PC-9 (cell line): ENCODE data around the gene IGFBP1. TPM values are rescaled to one million over a fixed set of nuclear protein-coding genes. Genes with fewer than 3 reads are reported as not detected.
A peak's percentile ranks its signal among the peaks of the same experiment; 100 is the strongest.

ENCODE experiments used
- BruUV-seq: library from RNA; stranded (reverse); fragments of 400-500 nt; replicated peaks from 2 replicates; lab custom pipeline; 2021; lab: Mats Ljungman, UMichigan
- CTCF ChIA-PET: fragments of 300-600 bp; sonication (Branson Sonifier 250); formaldehyde crosslinking; loops from one replicate; lab custom pipeline; 2022; ENCODE audit warnings: antibody characterized with exemption; lab: Charles Lee
- POLR2A ChIA-PET: fragments of 300-600 bp; sonication (Branson Sonifier 250); formaldehyde crosslinking; loops from one replicate; lab custom pipeline; 2022; ENCODE audit warnings: antibody characterized with exemption; ENCODE audit not compliant: unreplicated experiment; lab: Charles Lee
- DNase-seq, 2 experiments: peaks; one replicate each; pipeline versions ENCODE4 v3.0.0 to v3.0.0-alpha.2; 2015 to 2022; ENCODE audit warnings: mixed read lengths in 1 of 2
- H2AFZ ChIP-seq: fragments of 200-600 bp; sonication (generic); 2 replicates; pipeline ENCODE4 v1.8.1; 2017; ENCODE audit warnings: antibody characterized with exemption
- H3F3A ChIP-seq: fragments of 200-600 bp; sonication (generic); 2 replicates; pipeline ENCODE4 v1.8.1; 2017; ENCODE audit warnings: antibody characterized with exemption, mild to moderate bottlenecking, low read depth; ENCODE audit not compliant: insufficient read depth
- H3K27ac ChIP-seq: fragments of 200-600 bp; sonication (generic); 2 replicates; pipeline ENCODE4 v1.6.1; 2016; ENCODE audit warnings: mixed run types
- H3K27me3 ChIP-seq: fragments of 200-600 bp; sonication (generic); 2 replicates; pipeline ENCODE4 v1.6.1; 2016; ENCODE audit warnings: low read depth, mixed run types; ENCODE audit not compliant: insufficient read depth
- H3K36me3 ChIP-seq: fragments of 200-600 bp; sonication (generic); 2 replicates; pipeline ENCODE4 v1.6.1; 2016; ENCODE audit warnings: low read depth, mixed run types
- H3K4me1 ChIP-seq: fragments of 200-600 bp; sonication (generic); replicated peaks from 2 replicates; pipeline ENCODE4 v1.6.1; 2016; ENCODE audit warnings: mixed run types; ENCODE audit not compliant: insufficient read depth
- H3K4me2 ChIP-seq: fragments of 200-600 bp; sonication (generic); 2 replicates; pipeline ENCODE4 v1.6.1; 2017; ENCODE audit warnings: mixed run types
- H3K4me3 ChIP-seq: fragments of 200-600 bp; sonication (generic); 2 replicates; pipeline ENCODE4 v1.6.1; 2016; ENCODE audit warnings: mixed run types
- H3K79me2 ChIP-seq: fragments of 200-600 bp; sonication (generic); 2 replicates; pipeline ENCODE4 v1.6.1; 2017; ENCODE audit warnings: low read depth, mixed run types
- H3K9me2 ChIP-seq: fragments of 200-600 bp; sonication (generic); 2 replicates; pipeline ENCODE4 v1.8.1; 2017; ENCODE audit warnings: mild to moderate bottlenecking; ENCODE audit not compliant: insufficient read depth
- H3K9me3 ChIP-seq: fragments of 200-600 bp; sonication (generic); 2 replicates; pipeline ENCODE4 v1.8.1; 2016; ENCODE audit warnings: low read depth; ENCODE audit not compliant: insufficient read depth
- H4K20me1 ChIP-seq: fragments of 200-600 bp; sonication (generic); 2 replicates; pipeline ENCODE4 v1.8.1; 2017; ENCODE audit not compliant: insufficient read depth
- CTCF ChIP-seq: fragments of 200-600 bp; sonication (generic); conservative IDR thresholded peaks from 2 replicates; pipeline ENCODE4 v1.6.1; 2017; ENCODE audit warnings: mixed run types, antibody characterized with exemption, mild to moderate bottlenecking, moderate library complexity
- EZH2 ChIP-seq: fragments of 200-600 bp; sonication (generic); IDR thresholded peaks from 2 replicates; pipeline ENCODE4 v1.8.0; 2017; ENCODE audit warnings: antibody characterized with exemption, low read depth
- intact Hi-C: fragments of 100-400 bp; cut with micrococcal nuclease; formaldehyde crosslinking; loops from one replicate; pipeline ENCODE4 v1.10.0; 2022; ENCODE audit not compliant: unreplicated experiment
- total RNA-seq: library from RNA; stranded (reverse); gene quantifications from 2 replicates; pipeline ENCODE4 v1.2.3, GENCODE V29; 2021

IGFBP1 gene
- total RNA-seq, 1 experiment from 2014 or later: 0.92 TPM

DNA sequence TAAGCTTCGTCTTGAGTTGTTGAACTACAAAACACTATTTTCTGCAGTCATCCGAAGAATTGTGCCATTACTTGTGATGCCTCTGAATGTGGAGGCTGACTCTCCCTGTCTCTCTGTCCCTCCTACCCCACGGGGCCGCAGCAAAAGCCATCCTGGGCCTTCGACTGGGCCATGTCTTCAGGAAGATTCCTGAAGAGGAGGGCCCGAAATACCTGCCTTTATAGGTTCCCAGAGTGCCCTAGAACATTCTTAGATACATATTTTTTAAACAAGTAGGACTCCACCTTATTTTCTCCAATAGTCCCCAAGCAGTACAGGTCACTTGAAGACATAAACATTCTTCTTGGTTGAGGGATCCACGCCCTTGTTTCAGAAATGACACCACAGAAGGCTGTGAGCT lies 24.7 kb downstream of the IGFBP1 start:
- Histone ChIP-seq H3K9me2 (no peaks in the 10 kb centered on the region), H3K27ac (no peak overlapping the region), H3K27me3 (no peaks in the 10 kb centered on the region), H3K9me3 (no peaks in the 10 kb centered on the region), H3F3A (peaks cover 25% of the 10 kb centered on the region), H3K4me2 (no peak overlapping the region), H3K4me3 (no peak overlapping the region), H3K79me2 (peaks cover 3% of the 10 kb centered on the region), H4K20me1 (no peaks in the 10 kb centered on the region), H3K4me1 (peaks cover 3% of the 10 kb centered on the region), H3K36me3 (peaks cover 17% of the 10 kb centered on the region; the same call in 1 of the 2 replicates), H2AFZ (no peak overlapping the region)
- POLR2A ChIA-PET: no interaction called here
- TF ChIP-seq CTCF: no peak
- TF ChIP-seq EZH2: no peak
- DNase-seq: no peak
- CTCF ChIA-PET: no interaction called here
- TSS peak; percentile 3 for BruUV-seq
- intact Hi-C loops: no loop called here

DNA sequence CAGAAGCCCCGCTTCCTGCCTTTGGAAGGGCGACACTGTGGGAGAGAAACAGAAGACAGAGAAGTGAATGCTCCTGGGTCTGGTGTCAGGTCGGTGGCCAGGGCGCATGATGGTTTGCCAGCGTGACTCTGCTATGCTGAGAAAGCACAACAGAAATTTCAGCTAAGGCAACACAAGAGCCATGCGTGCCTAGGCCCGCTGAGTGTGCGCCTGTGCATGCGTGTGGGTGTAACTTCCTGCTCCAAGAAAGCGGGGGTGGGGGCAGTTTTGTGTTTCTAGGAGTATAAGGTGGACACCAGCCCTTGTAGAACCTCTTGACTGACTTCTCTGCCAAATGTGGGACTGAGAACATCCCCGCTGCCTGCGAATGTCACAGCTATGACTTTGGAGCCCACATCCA lies 26.6 kb downstream of the IGFBP1 start:
- no peaks in the 10 kb centered on the region for H3K9me2 ChIP-seq
- BruUV-seq: no TSS peak
- peaks cover 21% of the 10 kb centered on the region for H3K4me1 ChIP-seq
- H3K27me3 ChIP-seq: no peaks in the 10 kb centered on the region
- TF ChIP-seq CTCF (no peak), EZH2 (no peak)
- H3K79me2 ChIP-seq: peaks cover 22% of the 10 kb centered on the region
- no peaks in the 10 kb centered on the region for H3K9me3 ChIP-seq
- H4K20me1 ChIP-seq: no peaks in the 10 kb centered on the region; the same call in 1 of the 2 replicates
- H3K4me3 ChIP-seq: no peak overlapping the region
- H3K36me3 ChIP-seq: peaks cover 17% of the 10 kb centered on the region; the same call in 1 of the 2 replicates
- intact Hi-C loops: no loop called here
- H2AFZ ChIP-seq: no peak overlapping the region
- CTCF ChIA-PET: no interaction called here
- DNase-seq: no peak
- no peak overlapping the region for H3K4me2 ChIP-seq
- POLR2A ChIA-PET: interaction anchor here (0.6 kb wide), 1 partner anchor 785 kb away, joined by 5 read pairs; no protein-coding TSS in a partner anchor
- no peak overlapping the region for H3K27ac ChIP-seq
- peaks cover 33% of the 10 kb centered on the region for H3F3A ChIP-seq

GRCh38 chr7:45915606-45916005 lies 27.3 kb downstream of the IGFBP1 start:
- TF ChIP-seq CTCF (no peak), EZH2 (no peak)
- POLR2A ChIA-PET: interaction anchor here (0.6 kb wide), 2 partner anchors 181 to 1199 kb away, joined by 3 to 8 read pairs; no protein-coding TSS in a partner anchor
- Histone ChIP-seq H3K9me2 (no peaks in the 10 kb centered on the region), H3K4me3 (no peak overlapping the region), H3K27ac (no peak overlapping the region), H3K79me2 (peaks cover 28% of the 10 kb centered on the region), H2AFZ (no peak overlapping the region), H3K36me3 (peaks cover 17% of the 10 kb centered on the region; the same call in 1 of the 2 replicates), H4K20me1 (no peaks in the 10 kb centered on the region; the same call in 1 of the 2 replicates), H3K4me2 (no peak overlapping the region), H3K27me3 (no peaks in the 10 kb centered on the region), H3F3A (peaks cover 33% of the 10 kb centered on the region), H3K4me1 (peaks cover 21% of the 10 kb centered on the region), H3K9me3 (no peaks in the 10 kb centered on the region)
- no peak for DNase-seq
- CTCF ChIA-PET: no interaction called here
- intact Hi-C loops: no loop called here
- no TSS peak for BruUV-seq
